ENCODE data around the gene PVALB.

GRCh38 chr22:36855478-36855877 lies 38.6 kb upstream of the PVALB start:
- TF ChIP-seq SUZ12 (IDR thresholded peaks at IDR 0.05): no peak
- no peak for TF ChIP-seq FOXM1 (IDR thresholded peaks at IDR 0.05; ENCODE audit: borderline replicate concordance)
